AG10803 (cell line): ENCODE data around the gene ZNF543.

ENCODE experiments used
- DNase-seq: peaks from one replicate; pipeline ENCODE4 v3.0.0; 2010; ENCODE audit warnings: low read depth
- H3K4me3 ChIP-seq: 2 replicates; pipeline ENCODE4 v1.5.1; 2011; ENCODE audit warnings: mild to moderate bottlenecking, low read length, control low read depth
- TF ChIP-seq, protein P1 (sequence below): conservative IDR thresholded peaks from 2 replicates; pipeline ENCODE4 v1.5.1; 2011; ENCODE audit warnings: mild to moderate bottlenecking, low read length, control low read depth, inconsistent platforms

Gene ZNF543

GRCh38 chr19:57321116-57321515 is 844 bp downstream of the ZNF543 start:
- DNase-seq: no peak
- TF ChIP-seq, protein P1, sequence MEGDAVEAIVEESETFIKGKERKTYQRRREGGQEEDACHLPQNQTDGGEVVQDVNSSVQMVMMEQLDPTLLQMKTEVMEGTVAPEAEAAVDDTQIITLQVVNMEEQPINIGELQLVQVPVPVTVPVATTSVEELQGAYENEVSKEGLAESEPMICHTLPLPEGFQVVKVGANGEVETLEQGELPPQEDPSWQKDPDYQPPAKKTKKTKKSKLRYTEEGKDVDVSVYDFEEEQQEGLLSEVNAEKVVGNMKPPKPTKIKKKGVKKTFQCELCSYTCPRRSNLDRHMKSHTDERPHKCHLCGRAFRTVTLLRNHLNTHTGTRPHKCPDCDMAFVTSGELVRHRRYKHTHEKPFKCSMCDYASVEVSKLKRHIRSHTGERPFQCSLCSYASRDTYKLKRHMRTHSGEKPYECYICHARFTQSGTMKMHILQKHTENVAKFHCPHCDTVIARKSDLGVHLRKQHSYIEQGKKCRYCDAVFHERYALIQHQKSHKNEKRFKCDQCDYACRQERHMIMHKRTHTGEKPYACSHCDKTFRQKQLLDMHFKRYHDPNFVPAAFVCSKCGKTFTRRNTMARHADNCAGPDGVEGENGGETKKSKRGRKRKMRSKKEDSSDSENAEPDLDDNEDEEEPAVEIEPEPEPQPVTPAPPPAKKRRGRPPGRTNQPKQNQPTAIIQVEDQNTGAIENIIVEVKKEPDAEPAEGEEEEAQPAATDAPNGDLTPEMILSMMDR: no peak
- H3K4me3 ChIP-seq: peak overlapping the region; percentile 87

- peak overlapping the region; percentile 87 for H3K4me3 ChIP-seq
- DNase-seq: no peak
- TF ChIP-seq, protein P1: no peak
Observed at GRCh38 chr19:57321751-57322150, 1.5 kb downstream of the ZNF543 start.

- TF ChIP-seq, protein P1: no peak
- DNase-seq: no peak
- H3K4me3 ChIP-seq: no peak overlapping the region
Observed at GRCh38 chr19:57324992-57325391, 4.7 kb downstream of the ZNF543 start.

DNA sequence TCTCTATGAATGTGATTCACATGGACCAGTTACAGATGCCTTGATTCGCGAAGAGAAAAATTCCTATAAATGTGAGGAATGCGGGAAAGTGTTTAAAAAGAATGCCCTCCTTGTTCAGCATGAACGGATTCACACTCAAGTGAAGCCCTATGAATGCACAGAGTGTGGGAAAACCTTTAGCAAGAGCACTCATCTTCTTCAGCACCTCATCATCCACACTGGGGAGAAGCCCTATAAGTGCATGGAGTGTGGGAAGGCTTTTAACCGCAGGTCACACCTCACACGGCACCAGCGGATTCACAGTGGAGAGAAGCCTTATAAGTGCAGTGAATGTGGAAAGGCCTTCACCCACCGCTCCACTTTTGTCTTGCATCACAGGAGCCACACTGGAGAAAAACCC is 7.7 kb downstream of the ZNF543 start:
- TF ChIP-seq, protein P1: no peak
- H3K4me3 ChIP-seq: no peak overlapping the region
- DNase-seq: no peak

DNA sequence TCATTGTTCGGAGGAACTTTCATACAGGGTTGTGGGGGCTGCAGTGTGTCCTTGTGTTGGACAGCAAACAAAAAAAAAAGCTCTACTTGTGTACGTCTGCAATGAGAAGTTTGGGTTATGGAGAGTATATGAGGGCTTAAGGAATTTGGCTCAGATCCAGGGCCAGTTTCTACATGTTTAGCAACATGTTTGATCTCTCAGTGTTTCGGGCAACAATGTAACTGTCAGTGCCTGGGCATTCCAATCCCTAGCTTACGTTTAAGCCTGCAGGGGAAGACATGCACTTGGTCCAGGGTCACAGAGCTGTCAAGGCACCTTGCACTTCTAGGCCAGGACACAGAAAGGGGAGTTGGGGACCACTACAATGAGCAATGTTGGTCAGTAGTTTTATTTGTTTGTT is 13.9 kb downstream of the ZNF543 start:
- TF ChIP-seq, protein P1: no peak
- peak; percentile 12 for DNase-seq
- H3K4me3 ChIP-seq: no peak overlapping the region

DNA sequence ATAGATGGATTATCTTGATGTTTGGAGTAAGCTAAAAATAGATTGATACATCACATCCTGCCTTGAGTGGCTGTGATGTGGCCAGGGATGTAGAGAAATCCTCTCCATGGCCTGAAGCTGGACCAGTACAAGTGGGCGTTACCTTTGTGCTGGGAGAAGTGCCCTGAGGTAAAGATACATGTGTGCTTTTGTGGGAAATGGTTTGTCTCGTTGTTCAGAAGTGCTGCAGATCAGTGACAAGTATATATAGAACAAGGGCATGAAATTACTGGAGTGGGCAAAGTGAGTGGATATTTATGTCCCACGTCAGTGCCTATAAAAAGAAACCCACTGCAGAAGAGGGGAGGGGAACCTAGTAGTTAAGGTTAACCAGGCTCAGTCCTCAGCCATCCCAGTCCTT is 18.6 kb downstream of the ZNF543 start:
- no peak for DNase-seq
- H3K4me3 ChIP-seq: no peak overlapping the region
- TF ChIP-seq, protein P1: no peak

- H3K4me3 ChIP-seq: no peak overlapping the region
- no peak for DNase-seq
- TF ChIP-seq, protein P1: no peak
Observed at GRCh38 chr19:57342582-57342981, 22.3 kb downstream of the ZNF543 start.
